ENCODE data around the gene TRPM1.
"Not testable (repeated sequence)": the region's sequence is repeated elsewhere in the genome, so short reads cannot be mapped to it uniquely, and the experiment has no call there.

TRPM1 gene

GRCh38 chr15:31125061-31125460 is 23.5 kb upstream of the TRPM1 start:
- DNase-seq (ENCODE audit: low read depth), result no peak

GRCh38 chr15:31116423-31117030 is 15.0 kb upstream of the TRPM1 start:
- no peak for DNase-seq (ENCODE audit: low read depth)

- DNase-seq (ENCODE audit: low read depth), result no peak
Observed at GRCh38 chr15:31111091-31111647, 9.6 kb upstream of the TRPM1 start.

GRCh38 chr15:31108836-31109235 is 7.3 kb upstream of the TRPM1 start:
- DNase-seq (ENCODE audit: low read depth), result no peak

GRCh38 chr15:31106495-31107300 is 5.2 kb upstream of the TRPM1 start:
- no peak for DNase-seq (ENCODE audit: low read depth)

GRCh38 chr15:31104003-31104402 is 2.5 kb upstream of the TRPM1 start:
- no peak for DNase-seq (ENCODE audit: low read depth)

GRCh38 chr15:31102374-31103342 is 1.1 kb upstream of the TRPM1 start:
- DNase-seq (ENCODE audit: low read depth), result no peak

GRCh38 chr15:31102039-31102321 is 455 bp upstream of the TRPM1 start:
- DNase-seq (ENCODE audit: low read depth), result no peak

GRCh38 chr15:31100738-31101137 is 787 bp downstream of the TRPM1 start:
- no peak for DNase-seq (ENCODE audit: low read depth)

GRCh38 chr15:31098953-31099740 is 2.4 kb downstream of the TRPM1 start:
- DNase-seq (ENCODE audit: low read depth), result no peak

- no peak for DNase-seq (ENCODE audit: low read depth)
Observed at GRCh38 chr15:31098491-31098917, 3.0 kb downstream of the TRPM1 start.

- DNase-seq (ENCODE audit: low read depth), result no peak
Observed at GRCh38 chr15:31096563-31096962, 5.0 kb downstream of the TRPM1 start.

- no peak for DNase-seq (ENCODE audit: low read depth)
Observed at GRCh38 chr15:31091481-31091880, 10.0 kb downstream of the TRPM1 start.

- no peak for DNase-seq (ENCODE audit: low read depth)
Observed at GRCh38 chr15:31090766-31091165, 10.8 kb downstream of the TRPM1 start.

- no peak for DNase-seq (ENCODE audit: low read depth)
Observed at GRCh38 chr15:31089368-31090047, 12.0 kb downstream of the TRPM1 start.

GRCh38 chr15:31088672-31089367 is 12.7 kb downstream of the TRPM1 start:
- no peak for DNase-seq (ENCODE audit: low read depth)

GRCh38 chr15:31088041-31088440 is 13.5 kb downstream of the TRPM1 start:
- not testable (repeated sequence) for DNase-seq (ENCODE audit: low read depth)

- no peak for DNase-seq (ENCODE audit: low read depth)
Observed at GRCh38 chr15:31086344-31086743, 15.2 kb downstream of the TRPM1 start.

GRCh38 chr15:31085359-31085758 is 16.2 kb downstream of the TRPM1 start:
- DNase-seq (ENCODE audit: low read depth), result no peak

- no peak for DNase-seq (ENCODE audit: low read depth)
Observed at GRCh38 chr15:31084176-31084575, 17.3 kb downstream of the TRPM1 start.
